NCI-H524 treated with DMSO at 0.1 percent for 48 hours (cell line): Measurements from ENCODE around the gene LRRC8E.
A peak's percentile ranks its signal among the peaks of the same experiment; 100 is the strongest.

Experiments
- DNase-seq: peaks from one replicate; lab custom pipeline; 2025; lab: John Stamatoyannopoulos, UW

The LRRC8E gene

GRCh38 chr19:7868326-7868670 is 20.0 kb upstream of the LRRC8E start:
- no peak for DNase-seq

- no peak for DNase-seq
Observed at GRCh38 chr19:7868671-7869452, 19.4 kb upstream of the LRRC8E start.

GRCh38 chr19:7869453-7869909 is 18.8 kb upstream of the LRRC8E start:
- DNase-seq = no peak

GRCh38 chr19:7869910-7870511 is 18.3 kb upstream of the LRRC8E start:
- DNase-seq = no peak

- DNase-seq = no peak
Observed at GRCh38 chr19:7870571-7871436, 17.5 kb upstream of the LRRC8E start.

GRCh38 chr19:7871437-7872305 is 16.6 kb upstream of the LRRC8E start:
- no peak for DNase-seq

- DNase-seq = no peak
Observed at GRCh38 chr19:7872306-7873204, 15.8 kb upstream of the LRRC8E start.

- no peak for DNase-seq
Observed at GRCh38 chr19:7873304-7874075, 14.8 kb upstream of the LRRC8E start.

- peak; percentile 31 for DNase-seq
Observed at GRCh38 chr19:7874076-7874896, 14.0 kb upstream of the LRRC8E start, which contains the start of gene PRR36. Gene PRR36, minus strand, starts transcription at chr19:7874390. Its CDS starts 701 bp downstream, at chr19:7873689.

- no peak for DNase-seq
Observed at GRCh38 chr19:7874897-7875273, 13.4 kb upstream of the LRRC8E start.

GRCh38 chr19:7877249-7877836 is 11.0 kb upstream of the LRRC8E start:
- no peak for DNase-seq

- peak; percentile 49 for DNase-seq
Observed at GRCh38 chr19:7879111-7879807, 9.1 kb upstream of the LRRC8E start.

GRCh38 chr19:7879836-7880235 is 8.5 kb upstream of the LRRC8E start:
- peak; percentile 48 for DNase-seq

GRCh38 chr19:7881910-7882309 is 6.4 kb upstream of the LRRC8E start:
- no peak for DNase-seq

- DNase-seq = no peak
Observed at GRCh38 chr19:7883105-7883504, 5.2 kb upstream of the LRRC8E start.

- no peak for DNase-seq
Observed at GRCh38 chr19:7883796-7884570, 4.3 kb upstream of the LRRC8E start.

- no peak for DNase-seq
Observed at GRCh38 chr19:7885818-7886217, 2.5 kb upstream of the LRRC8E start.
